ENCODE measurements around the gene RAPGEF4. TPM values are rescaled to one million over a fixed set of nuclear protein-coding genes. Genes with fewer than 3 reads are reported as not detected.

Gene RAPGEF4
- total RNA-seq, 1 experiment from 2014 or later = 1.4 TPM

GRCh38 chr2:172763079-172763478 is 27.4 kb downstream of the RAPGEF4 start:
- H3K9me3 ChIP-seq (ENCODE audit: control insufficient read depth, low read depth, low read length) = no peaks in the 10 kb centered on the region
- H3K56ac ChIP-seq (ENCODE audit: insufficient read length, low read depth, low read length) = no peak overlapping the region
- H2BK15ac ChIP-seq (ENCODE audit: low read depth, low read length) = no peak overlapping the region
- no peak overlapping the region for H3K18ac ChIP-seq (ENCODE audit: insufficient read length, low read depth, low read length)
- no peak overlapping the region for H3K27ac ChIP-seq (ENCODE audit: insufficient read length, low read depth, low read length)
- no peaks in the 10 kb centered on the region for H3K4me1 Mint-ChIP-seq
- H2BK12ac ChIP-seq (ENCODE audit: insufficient read length, low read depth, low read length) = no peak overlapping the region
- H3K79me2 ChIP-seq (ENCODE audit: insufficient read depth, low read length) = no peaks in the 10 kb centered on the region
- H2BK20ac ChIP-seq (ENCODE audit: low read depth, low read length, poor library complexity, severe bottlenecking) = no peak overlapping the region
- H3K23me2 ChIP-seq (ENCODE audit: insufficient read length, low read depth, low read length, poor library complexity, severe bottlenecking) = no peaks in the 10 kb centered on the region
- no peak overlapping the region for H3K27ac Mint-ChIP-seq
- H2BK120ac ChIP-seq (ENCODE audit: low read depth, low read length, poor library complexity, severe bottlenecking) = no peak overlapping the region
- TF ChIP-seq CTCF (conservative IDR thresholded peaks at IDR 0.05) = no peak
- H3K9ac ChIP-seq (ENCODE audit: extremely low read depth, insufficient read length, low read length) = no peak overlapping the region
- H3K4me1 ChIP-seq (ENCODE audit: insufficient read depth, low read length) = no peaks in the 10 kb centered on the region
- H4K91ac ChIP-seq (ENCODE audit: insufficient read length, low read depth, low read length) = no peak overlapping the region
- no peaks in the 10 kb centered on the region for H3K27me3 ChIP-seq (ENCODE audit: insufficient read depth, low read length)
- no peak overlapping the region for H3K4ac ChIP-seq (ENCODE audit: low read depth, low read length)
- no peak overlapping the region for H2AFZ ChIP-seq (ENCODE audit: low read length)
- H3K36me3 Mint-ChIP-seq (ENCODE audit: insufficient read depth in 1 of 3, low read depth in 3 of 3) = peaks cover 2 to 15% (median 10%) of the 10 kb centered on the region in 3 experiments; a peak in 6 of 7 replicates
- H3K9me3 Mint-ChIP-seq = peaks cover 14 to 17% of the 10 kb centered on the region in 2 experiments
- no CpG with 5 or more reads among the region's 2 CpGs for WGBS (ENCODE audit: extremely low coverage, insufficient read length, low lambda C conversion rate)
- no peak for DNase-seq
- no peak overlapping the region for H3K4me3 Mint-ChIP-seq
- H4K8ac ChIP-seq (replicated peaks; ENCODE audit: insufficient read length, low read depth, low read length) = no peak overlapping the region
- H2BK5ac ChIP-seq (ENCODE audit: insufficient read length, low read length) = no peak overlapping the region
- no peaks in the 10 kb centered on the region for H3K79me1 ChIP-seq (ENCODE audit: insufficient read depth, low read depth, low read length, poor library complexity, severe bottlenecking)
- peaks cover 4% of the 10 kb centered on the region for H3K27me3 Mint-ChIP-seq (ENCODE audit: low read depth)
- no peak overlapping the region for H3K4me2 ChIP-seq (ENCODE audit: insufficient read depth, insufficient read length, low read length)
- no peak overlapping the region for H3K14ac ChIP-seq (ENCODE audit: insufficient read depth, low read length)
- no peaks in the 10 kb centered on the region for H4K20me1 ChIP-seq (ENCODE audit: control insufficient read depth, insufficient read depth, insufficient read length)
- no peak overlapping the region for H2AK5ac ChIP-seq (ENCODE audit: insufficient read length, low read length)
- H4K5ac ChIP-seq (ENCODE audit: insufficient read length, low read depth, low read length) = no peak overlapping the region
- no peak overlapping the region for H3T11ph ChIP-seq (ENCODE audit: low read length)
- no peak overlapping the region for H3K23ac ChIP-seq (ENCODE audit: insufficient read length, low read depth, low read length)
